MM.1S (cell line): ENCODE measurements around the gene PRPF31.

Experiments used
- DNase-seq: peaks from one replicate; pipeline ENCODE4 v3.0.0-alpha.2; 2015
- H2AFZ ChIP-seq: fragments of 300-600 bp; sonication (generic); 2 replicates; pipeline ENCODE4 v1.6.0; 2016; ENCODE audit warnings: antibody characterized with exemption, low read length
- H3F3A ChIP-seq: fragments of 300-600 bp; sonication (generic); 2 replicates; pipeline ENCODE4 v1.6.1; 2016; ENCODE audit warnings: mild to moderate bottlenecking, antibody characterized with exemption, low read length, moderate library complexity, mixed read lengths; ENCODE audit not compliant: insufficient read depth
- H3K27ac ChIP-seq: fragments of 300-600 bp; sonication (generic); 2 replicates; pipeline ENCODE4 v1.5.1; 2016; ENCODE audit warnings: mild to moderate bottlenecking, low read length
- H3K27me3 ChIP-seq: fragments of 300-600 bp; sonication (generic); replicated peaks from 2 replicates; pipeline ENCODE4 v1.6.0; 2016; ENCODE audit warnings: low read length; ENCODE audit not compliant: insufficient read depth
- H3K36me3 ChIP-seq: fragments of 300-600 bp; sonication (generic); replicated peaks from 2 replicates; pipeline ENCODE4 v1.6.1; 2016; ENCODE audit warnings: mild to moderate bottlenecking, low read length, mixed read lengths; ENCODE audit not compliant: insufficient read depth
- H3K4me1 ChIP-seq: fragments of 300-600 bp; sonication (generic); 2 replicates; pipeline ENCODE4 v1.6.1; 2016; ENCODE audit warnings: low read length, mixed read lengths
- H3K4me2 ChIP-seq: fragments of 300-600 bp; sonication (generic); 2 replicates; pipeline ENCODE4 v1.6.0; 2016; ENCODE audit warnings: low read depth, low read length
- H3K4me3 ChIP-seq: fragments of 300-600 bp; sonication (generic); 2 replicates; pipeline ENCODE4 v1.5.1; 2016; ENCODE audit warnings: low read length, mixed read lengths
- H3K79me2 ChIP-seq: fragments of 300-600 bp; sonication (generic); 2 replicates; pipeline ENCODE4 v1.6.1; 2016; ENCODE audit warnings: mixed run types, low read length, mixed read lengths
- H3K9ac ChIP-seq: fragments of 300-600 bp; sonication (generic); 2 replicates; pipeline ENCODE4 v1.6.1; 2016; ENCODE audit warnings: low read length, mixed read lengths
- H3K9me2 ChIP-seq: fragments of 300-600 bp; sonication (generic); replicated peaks from 2 replicates; pipeline ENCODE4 v1.6.1; 2016; ENCODE audit warnings: mild to moderate bottlenecking, low read length, mixed read lengths; ENCODE audit not compliant: insufficient read depth
- H3K9me3 ChIP-seq: fragments of 300-600 bp; sonication (generic); replicated peaks from 2 replicates; pipeline ENCODE4 v1.6.1; 2016; ENCODE audit warnings: mild to moderate bottlenecking, low read length, mixed read lengths; ENCODE audit not compliant: insufficient read depth
- H4K20me1 ChIP-seq: fragments of 300-600 bp; sonication (generic); 2 replicates; pipeline ENCODE4 v1.6.1; 2016; ENCODE audit warnings: mild to moderate bottlenecking, low read length, moderate library complexity, mixed read lengths; ENCODE audit not compliant: insufficient read depth
- EZH2 ChIP-seq: fragments of 300-600 bp; sonication (generic); optimal IDR thresholded peaks from 2 replicates; pipeline ENCODE3; 2017; ENCODE audit warnings: low read depth, mild to moderate bottlenecking, antibody characterized with exemption, low read length, mixed read lengths
- EZH2phosphoT487 ChIP-seq: fragments of 300-600 bp; sonication (generic); IDR thresholded peaks from 2 replicates; pipeline ENCODE4 v1.6.1; 2018; ENCODE audit warnings: antibody characterized with exemption, low read length
- TF ChIP-seq, protein P1 (sequence below): fragments of 300-600 bp; sonication (generic); IDR thresholded peaks from 2 replicates; pipeline ENCODE4 v1.5.1; 2016; ENCODE audit warnings: antibody characterized with exemption, low read length, mixed read lengths

The PRPF31 gene

DNA sequence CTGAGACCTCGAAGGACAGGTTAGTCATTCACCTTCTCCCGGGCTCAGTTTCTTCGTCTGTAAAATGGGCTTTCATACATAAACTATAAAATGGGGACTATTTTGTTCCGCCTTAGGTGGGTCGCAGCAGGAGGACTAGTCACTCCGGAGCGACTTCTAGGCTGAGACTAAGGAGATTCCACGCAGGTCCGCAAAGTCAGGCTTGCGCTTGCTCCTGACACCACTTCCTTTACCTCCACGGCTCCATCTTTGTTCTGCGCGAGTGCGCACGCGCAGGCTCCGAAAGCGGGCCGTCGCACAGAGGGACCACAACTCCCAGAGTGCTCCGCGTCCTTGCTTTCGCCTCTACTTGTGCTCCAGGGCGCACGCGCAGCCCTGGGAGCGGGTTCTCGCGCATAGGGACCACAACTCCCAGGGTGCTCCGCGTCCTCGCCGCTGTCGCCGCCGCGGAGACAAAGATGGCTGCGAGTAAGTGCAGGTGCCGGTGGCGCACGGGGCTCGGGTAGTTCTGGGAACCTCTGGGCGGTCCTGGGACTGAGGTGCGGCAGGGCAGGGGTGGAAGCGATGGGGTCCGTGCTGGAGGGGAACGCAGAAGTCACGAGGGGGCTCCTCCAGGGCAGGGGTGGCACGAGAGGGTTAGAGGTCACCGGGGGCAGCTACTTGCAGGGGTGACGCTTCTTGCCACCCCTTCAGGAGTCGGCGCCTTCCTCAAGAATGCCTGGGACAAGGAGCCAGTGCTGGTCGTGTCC, 13.0 kb upstream of the PRPF31 start, which contains the start of gene NDUFA3:
NDUFA3 (plus strand) TSS at position 435 of the 749 bp plus-strand sequence; CDS start at position 459, 24 bp downstream.
- Histone ChIP-seq H3K36me3 (no peaks in the 10 kb centered on the region), H2AFZ (peak within 1 kb of the TSS; percentile 82), H3K4me1 (no peaks in the 10 kb centered on the region), H3K9me2 (no peaks in the 10 kb centered on the region), H4K20me1 (no peaks in the 10 kb centered on the region), H3K27ac (no peak within 1 kb of the TSS), H3K4me3 (peak within 1 kb of the TSS; percentile 92), H3K79me2 (peaks cover 31% of the 10 kb centered on the region), H3K9ac (peak within 1 kb of the TSS; percentile 77), H3K27me3 (peaks cover 13% of the 10 kb centered on the region), H3F3A (no peaks in the 10 kb centered on the region), H3K9me3 (no peaks in the 10 kb centered on the region), H3K4me2 (peak within 1 kb of the TSS; percentile 97)
- DNase-seq: peak; percentile 99
- TF ChIP-seq EZH2phosphoT487 (no peak), EZH2 (no peak)
- TF ChIP-seq, protein P1, sequence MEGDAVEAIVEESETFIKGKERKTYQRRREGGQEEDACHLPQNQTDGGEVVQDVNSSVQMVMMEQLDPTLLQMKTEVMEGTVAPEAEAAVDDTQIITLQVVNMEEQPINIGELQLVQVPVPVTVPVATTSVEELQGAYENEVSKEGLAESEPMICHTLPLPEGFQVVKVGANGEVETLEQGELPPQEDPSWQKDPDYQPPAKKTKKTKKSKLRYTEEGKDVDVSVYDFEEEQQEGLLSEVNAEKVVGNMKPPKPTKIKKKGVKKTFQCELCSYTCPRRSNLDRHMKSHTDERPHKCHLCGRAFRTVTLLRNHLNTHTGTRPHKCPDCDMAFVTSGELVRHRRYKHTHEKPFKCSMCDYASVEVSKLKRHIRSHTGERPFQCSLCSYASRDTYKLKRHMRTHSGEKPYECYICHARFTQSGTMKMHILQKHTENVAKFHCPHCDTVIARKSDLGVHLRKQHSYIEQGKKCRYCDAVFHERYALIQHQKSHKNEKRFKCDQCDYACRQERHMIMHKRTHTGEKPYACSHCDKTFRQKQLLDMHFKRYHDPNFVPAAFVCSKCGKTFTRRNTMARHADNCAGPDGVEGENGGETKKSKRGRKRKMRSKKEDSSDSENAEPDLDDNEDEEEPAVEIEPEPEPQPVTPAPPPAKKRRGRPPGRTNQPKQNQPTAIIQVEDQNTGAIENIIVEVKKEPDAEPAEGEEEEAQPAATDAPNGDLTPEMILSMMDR: no peak

DNA sequence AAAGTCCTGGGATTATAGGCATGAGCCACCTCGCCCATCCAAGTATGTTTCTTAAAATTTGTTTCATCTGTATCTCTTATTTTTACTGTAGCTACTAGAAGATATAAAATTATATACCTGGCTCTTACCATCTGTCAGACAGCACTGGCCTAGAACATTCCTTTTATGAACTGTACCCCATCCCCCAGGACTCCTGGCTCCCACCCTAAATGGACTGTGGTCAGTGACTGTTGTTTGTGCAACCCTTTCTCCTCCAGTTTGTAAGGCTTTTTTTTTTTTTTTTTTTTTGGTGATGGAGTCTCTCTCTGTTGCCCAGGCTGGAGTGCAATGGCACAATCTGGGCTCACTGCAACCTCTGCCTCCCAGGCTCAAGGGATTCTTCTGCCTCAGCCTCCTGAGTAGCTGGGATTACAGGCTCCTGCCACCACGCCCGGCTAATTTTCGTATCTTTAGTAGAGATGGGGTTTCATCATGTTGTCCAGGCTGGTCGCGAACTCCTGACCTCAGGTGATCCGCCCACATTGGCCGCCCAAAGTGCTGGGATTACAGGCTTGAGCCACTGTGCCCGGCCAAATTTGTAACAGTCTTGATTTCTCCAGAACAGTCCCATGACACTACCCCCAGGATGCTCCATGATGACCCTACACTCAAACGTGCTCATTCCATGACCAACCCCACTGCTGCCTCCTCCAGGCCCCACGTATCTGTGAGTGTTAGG, 10.4 kb upstream of the PRPF31 start:
- DNase-seq: no peak
- H3K9ac ChIP-seq: no peak overlapping the region
- H3K27ac ChIP-seq: no peak overlapping the region
- no peak overlapping the region for H3K4me3 ChIP-seq
- H3K4me2 ChIP-seq: no peak overlapping the region
- no peaks in the 10 kb centered on the region for H3K4me1 ChIP-seq
- H3K27me3 ChIP-seq: peaks cover 7% of the 10 kb centered on the region; the same call in 1 of the 2 replicates
- no peaks in the 10 kb centered on the region for H3K9me2 ChIP-seq
- no peaks in the 10 kb centered on the region for H3K36me3 ChIP-seq
- no peaks in the 10 kb centered on the region for H4K20me1 ChIP-seq
- no peaks in the 10 kb centered on the region for H3K9me3 ChIP-seq
- TF ChIP-seq, protein P1: no peak
- TF ChIP-seq EZH2: no peak
- no peak for TF ChIP-seq EZH2phosphoT487
- H2AFZ ChIP-seq: no peak overlapping the region
- H3K79me2 ChIP-seq: peaks cover 31% of the 10 kb centered on the region
- no peaks in the 10 kb centered on the region for H3F3A ChIP-seq

DNA sequence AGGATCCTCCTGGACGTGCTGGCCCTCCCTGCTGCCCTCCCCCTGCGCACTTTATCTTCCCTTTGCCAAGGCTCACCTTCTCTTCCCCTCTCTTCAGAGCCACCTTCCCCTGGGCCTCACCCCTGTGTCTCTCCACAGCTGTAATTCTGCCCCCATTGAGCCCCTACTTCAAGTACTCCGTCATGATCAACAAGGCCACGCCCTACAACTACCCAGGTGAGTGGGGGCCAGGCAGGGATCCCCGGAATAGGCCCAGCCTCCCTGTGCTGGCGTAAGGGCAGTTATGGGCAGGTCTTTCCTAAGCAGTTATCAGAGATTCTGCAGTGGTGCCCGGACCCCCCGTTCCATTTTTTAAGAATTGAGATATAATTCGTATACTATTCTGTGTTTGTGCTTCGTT, 9.8 kb upstream of the PRPF31 start:
- no peak for DNase-seq
- Histone ChIP-seq H2AFZ (no peak overlapping the region), H3K9me3 (no peaks in the 10 kb centered on the region), H3K27ac (no peak overlapping the region), H3K4me1 (no peaks in the 10 kb centered on the region), H4K20me1 (no peaks in the 10 kb centered on the region), H3K27me3 (0 out of 2 replicates have a peak, but pooled peaks cover under 1% of the 10 kb centered on the region), H3K9ac (no peak overlapping the region), H3K4me2 (no peak overlapping the region), H3K9me2 (no peaks in the 10 kb centered on the region), H3K79me2 (peaks cover 31% of the 10 kb centered on the region), H3K4me3 (no peak overlapping the region), H3K36me3 (no peaks in the 10 kb centered on the region), H3F3A (no peaks in the 10 kb centered on the region)
- TF ChIP-seq EZH2phosphoT487: no peak
- no peak for TF ChIP-seq EZH2
- TF ChIP-seq, protein P1: no peak
